Activated T-cell treated with anti-CD3 and anti-CD28 coated beads for 4 hours (primary cell): ENCODE results near the gene FOXL2.

Source experiments
- DNase-seq: peaks from one replicate; pipeline ENCODE4 v3.0.0-alpha.2; 2020

Gene FOXL2

GRCh38 chr3:138946663-138947494 lies at the start of gene FOXL2, which contains the start of gene FOXL2NB:
Gene FOXL2, minus strand, starts transcription at chr3:138947137. Its CDS starts 415 bp downstream, at chr3:138946722.
Gene FOXL2NB, plus strand, starts transcription at chr3:138947217. Its CDS starts 148 bp downstream, at chr3:138947365.
- DNase-seq: no peak

- no peak for DNase-seq
These were observed 48.8 kb upstream of the FOXL2 start for GRCh38 chr3:138995706-138996105.

- DNase-seq: no peak
These were observed 40.2 kb upstream of the FOXL2 start for GRCh38 chr3:138987181-138987580.

GRCh38 chr3:138985932-138986331 lies 39.0 kb upstream of the FOXL2 start:
- DNase-seq: no peak

- DNase-seq: no peak
These were observed 37.9 kb upstream of the FOXL2 start for GRCh38 chr3:138984816-138985215.

- no peak for DNase-seq
These were observed 29.1 kb upstream of the FOXL2 start for GRCh38 chr3:138976047-138976446.

- no peak for DNase-seq
These were observed 28.4 kb upstream of the FOXL2 start for GRCh38 chr3:138975351-138975750.

DNA sequence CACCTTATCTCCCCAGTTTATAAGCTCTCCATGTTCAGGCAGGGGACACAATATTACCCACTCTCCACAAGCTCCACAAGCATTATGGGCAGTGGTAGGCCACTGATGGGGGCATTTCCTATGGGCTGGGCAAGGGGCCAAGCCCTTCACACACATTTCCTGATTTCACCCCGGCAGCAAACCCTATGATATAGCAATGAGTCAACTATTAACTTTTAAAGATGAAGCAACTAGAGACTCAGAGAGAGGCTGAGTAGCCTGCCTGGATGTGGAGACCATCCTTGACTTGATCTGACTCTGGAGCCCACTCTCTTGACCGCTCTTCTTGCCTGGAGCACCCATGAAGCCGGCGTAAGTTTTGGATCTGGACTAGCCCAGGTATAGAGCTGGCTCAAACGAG lies 27.5 kb upstream of the FOXL2 start:
- DNase-seq: no peak

DNA sequence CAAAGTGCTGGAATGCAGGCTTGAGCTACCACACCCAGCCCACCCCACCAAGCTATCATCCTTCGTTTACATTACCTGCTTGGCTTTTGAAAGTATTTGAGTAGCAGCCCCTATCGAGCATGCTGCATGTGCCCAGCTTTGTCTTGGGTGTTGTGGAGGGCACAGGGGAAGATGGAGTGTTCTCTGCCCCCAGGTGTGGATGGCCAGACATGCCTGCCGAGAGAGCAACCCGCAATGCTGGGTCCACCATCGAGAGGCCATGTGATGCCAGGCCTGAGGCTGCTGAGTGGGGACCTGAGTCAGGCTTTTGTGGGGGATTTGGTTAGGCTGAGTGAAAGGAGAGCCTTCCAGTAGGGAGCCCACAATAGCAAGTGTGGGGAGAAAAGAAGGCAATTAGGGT lies 26.0 kb upstream of the FOXL2 start:
- no peak for DNase-seq

GRCh38 chr3:138971766-138972320 lies 24.9 kb upstream of the FOXL2 start:
- DNase-seq: no peak

GRCh38 chr3:138964923-138965322 lies 18.0 kb upstream of the FOXL2 start:
- DNase-seq: no peak

DNA sequence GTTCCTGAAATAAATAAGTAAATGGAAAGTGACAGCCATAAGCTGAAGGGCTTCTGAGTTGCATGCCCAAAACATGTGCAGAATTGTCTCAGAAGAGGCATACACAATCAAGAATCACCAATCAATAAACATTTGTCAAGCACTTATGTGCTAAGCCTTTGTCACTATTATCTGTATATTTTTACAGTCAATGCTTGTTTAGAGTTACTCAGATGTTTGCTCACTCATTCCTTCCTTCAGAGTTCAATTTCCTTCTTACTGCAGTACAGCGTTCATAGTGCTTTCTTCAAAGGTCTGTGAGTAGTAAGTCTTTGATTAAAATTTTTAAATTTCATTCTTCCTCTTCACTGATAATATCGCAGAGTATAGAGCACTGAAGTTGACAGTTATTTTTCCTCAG lies 17.3 kb upstream of the FOXL2 start:
- no peak for DNase-seq

GRCh38 chr3:138962854-138963560 lies 16.1 kb upstream of the FOXL2 start:
- DNase-seq: no peak

- no peak for DNase-seq
These were observed 13.5 kb upstream of the FOXL2 start for GRCh38 chr3:138960417-138960852.

DNA sequence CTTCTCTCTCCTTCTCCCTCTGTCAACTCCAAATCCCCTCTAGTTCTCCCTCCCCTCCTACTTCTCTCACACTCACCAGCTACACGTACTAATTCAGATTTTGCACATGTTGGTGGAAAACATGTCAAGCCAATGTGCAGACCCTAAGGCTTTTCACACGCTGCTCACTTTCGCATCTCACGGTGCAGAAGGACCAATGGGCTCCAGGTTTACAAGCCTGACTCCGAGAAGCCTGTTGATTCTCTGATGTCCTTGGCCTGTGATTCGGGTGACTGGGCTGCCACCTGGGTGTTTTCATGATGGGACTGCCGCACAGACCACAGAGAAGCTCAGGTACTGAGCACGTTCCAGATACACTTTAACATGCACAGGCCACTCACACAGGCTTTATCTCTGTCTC lies 3.8 kb upstream of the FOXL2 start:
- no peak for DNase-seq

GRCh38 chr3:138950006-138950644 lies 3.2 kb upstream of the FOXL2 start:
- DNase-seq: no peak

DNA sequence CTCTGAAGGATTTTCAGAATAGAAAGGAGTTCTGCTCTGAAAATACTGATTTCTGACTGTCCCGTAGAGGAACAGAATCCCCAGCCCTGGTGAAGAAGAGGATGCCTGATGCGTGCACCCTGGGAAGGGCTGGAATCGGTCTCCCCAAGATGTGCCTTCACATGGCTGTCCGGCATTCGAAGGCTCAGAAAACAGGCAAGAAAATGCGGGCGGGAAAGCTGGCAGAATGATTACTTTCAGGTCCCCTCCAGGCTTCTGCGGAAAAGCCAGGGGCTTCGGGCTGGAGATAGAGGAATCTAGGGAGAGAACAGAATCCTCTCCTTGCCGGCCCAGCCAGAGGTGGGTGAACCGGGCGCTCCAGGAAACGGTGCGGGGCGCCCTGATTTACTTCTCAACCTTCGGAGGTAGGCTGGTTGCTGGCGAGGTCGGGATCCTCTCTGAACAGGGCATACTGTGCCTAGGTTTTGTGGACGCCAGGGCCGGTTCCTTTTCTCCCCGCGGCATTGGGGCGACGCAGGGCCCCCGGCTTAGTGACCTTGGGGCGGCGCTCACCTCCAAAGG lies 2.6 kb upstream of the FOXL2 start:
- DNase-seq: no peak

DNA sequence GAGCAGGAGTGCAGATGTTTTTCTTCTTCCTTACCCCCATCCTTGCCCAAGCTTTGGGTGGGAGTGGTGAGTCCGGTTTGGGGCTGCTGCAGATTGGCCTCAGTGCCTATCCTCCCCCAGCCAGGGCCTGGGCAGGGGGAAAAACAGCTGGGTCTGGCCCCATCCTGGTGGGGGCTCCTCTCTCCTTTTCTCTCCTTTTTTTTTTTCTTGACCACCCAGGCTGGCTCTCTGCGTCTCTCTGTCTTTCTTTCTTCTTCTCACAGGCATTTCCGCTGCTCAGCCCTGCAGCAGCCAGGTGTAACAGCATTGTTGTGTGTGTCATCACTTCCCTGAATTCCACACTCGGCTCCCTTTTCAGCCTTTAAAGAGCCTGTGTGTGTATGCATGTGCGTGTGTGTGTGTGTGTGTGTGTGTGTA lies 2.1 kb upstream of the FOXL2 start:
- DNase-seq: no peak

GRCh38 chr3:138948371-138949001 lies 1.5 kb upstream of the FOXL2 start:
- no peak for DNase-seq

DNA sequence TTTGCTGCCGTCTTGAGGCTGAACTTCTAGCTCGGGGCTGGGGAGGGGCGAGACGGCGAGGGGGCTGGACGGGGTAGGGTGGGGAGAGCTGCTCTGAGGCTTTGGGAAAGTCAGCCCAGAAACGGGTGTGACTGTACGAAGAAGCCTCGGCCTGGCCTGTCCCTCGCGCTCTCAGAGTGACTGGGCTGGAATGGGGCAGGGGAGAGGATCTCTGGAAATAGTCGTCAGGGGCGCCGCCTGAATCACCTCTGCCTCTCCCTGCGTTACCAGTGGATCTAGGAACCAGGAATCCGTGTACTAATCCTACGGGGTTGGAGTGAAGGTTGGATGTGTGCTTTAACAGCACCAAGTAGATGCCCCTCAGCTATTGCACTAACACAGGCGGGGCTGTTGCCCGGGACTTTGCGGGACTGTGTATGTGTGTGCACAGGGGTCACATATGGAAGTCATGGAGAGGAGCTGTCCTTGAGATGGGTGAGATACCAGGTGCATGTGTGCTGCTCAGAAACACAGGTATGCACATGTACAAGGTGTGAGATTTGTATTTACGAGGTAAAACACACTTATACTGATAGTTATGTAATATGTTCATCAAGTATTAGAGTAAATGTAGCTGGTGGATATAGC lies 671 bp upstream of the FOXL2 start:
- no peak for DNase-seq

DNA sequence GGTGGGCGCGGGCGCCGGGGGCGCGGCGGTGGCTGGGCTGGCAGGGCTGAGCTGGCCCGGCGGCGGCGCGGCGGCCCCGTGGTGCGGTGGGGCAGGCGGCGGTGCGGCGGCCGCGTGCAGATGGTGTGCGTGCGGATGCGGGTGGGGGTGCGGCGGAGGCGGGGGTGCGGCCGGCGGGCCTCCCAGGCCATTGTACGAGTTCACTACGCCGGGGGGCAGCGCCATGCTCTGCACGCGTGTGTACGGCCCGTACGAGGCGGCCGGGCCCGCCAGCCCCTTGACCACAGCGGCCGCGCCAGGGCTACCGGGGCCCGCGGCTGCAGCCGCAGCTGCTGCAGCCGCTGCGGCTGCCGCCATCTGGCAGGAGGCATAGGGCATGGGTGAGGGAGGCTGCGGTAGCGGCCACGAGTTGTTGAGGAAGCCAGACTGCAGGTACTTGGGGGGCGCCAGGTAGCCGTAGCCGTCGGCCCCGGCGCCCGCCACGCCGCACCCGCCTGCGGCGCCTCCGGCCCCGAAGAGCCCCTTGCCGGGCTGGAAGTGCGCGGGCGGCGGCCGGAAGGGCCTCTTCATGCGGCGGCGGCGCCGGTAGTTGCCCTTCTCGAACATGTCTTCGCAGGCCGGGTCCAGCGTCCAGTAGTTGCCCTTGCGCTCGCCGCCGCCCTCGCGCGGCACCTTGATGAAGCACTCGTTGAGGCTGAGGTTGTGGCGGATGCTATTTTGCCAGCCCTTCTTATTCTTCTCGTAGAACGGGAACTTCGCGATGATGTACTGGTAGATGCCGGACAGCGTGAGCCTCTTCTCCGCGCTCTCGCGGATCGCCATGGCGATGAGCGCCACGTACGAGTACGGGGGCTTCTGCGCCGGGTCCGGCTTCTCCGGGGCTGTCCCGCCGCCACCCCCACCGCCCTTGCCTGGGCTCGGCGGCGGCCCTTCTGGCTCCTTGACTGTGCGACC lies 951 bp downstream of the FOXL2 start:
- no peak for DNase-seq
